Hepatocyte (in vitro differentiated cells): ENCODE measurements around the gene PHF19. TPM values are rescaled to one million over a fixed set of nuclear protein-coding genes. Genes with fewer than 3 reads are reported as not detected.

Experiments
- DNase-seq: peaks from one replicate; pipeline ENCODE4 v3.0.0-alpha.2; 2016; ENCODE audit warnings: low spot score
- H2AFZ ChIP-seq: fragments of 200-600 bp; sonication (generic); 2 replicates; pipeline ENCODE4 v1.6.0; 2016; ENCODE audit warnings: antibody characterized with exemption, mild to moderate bottlenecking
- H3K27ac ChIP-seq: fragments of 200-600 bp; sonication (generic); 2 replicates; pipeline ENCODE4 v1.5.1; 2016; ENCODE audit warnings: mild to moderate bottlenecking
- H3K27me3 ChIP-seq: fragments of 200-600 bp; sonication (generic); 2 replicates; pipeline ENCODE4 v1.6.1; 2016
- H3K36me3 ChIP-seq: fragments of 200-600 bp; sonication (generic); replicated peaks from 2 replicates; pipeline ENCODE4 v1.5.1; 2016; ENCODE audit warnings: low read depth; ENCODE audit not compliant: insufficient read depth
- H3K4me1 ChIP-seq: fragments of 200-600 bp; sonication (generic); 2 replicates; pipeline ENCODE4 v1.5.1; 2016; ENCODE audit warnings: mild to moderate bottlenecking, moderate library complexity; ENCODE audit not compliant: insufficient read depth
- H3K4me2 ChIP-seq: fragments of 200-600 bp; sonication (generic); 2 replicates; pipeline ENCODE4 v1.6.0; 2016
- H3K4me3 ChIP-seq: fragments of 200-600 bp; sonication (generic); 2 replicates; pipeline ENCODE4 v1.5.1; 2016; ENCODE audit warnings: mild to moderate bottlenecking
- H3K79me2 ChIP-seq: fragments of 200-600 bp; sonication (generic); 2 replicates; pipeline ENCODE4 v1.6.0; 2017; ENCODE audit warnings: mild to moderate bottlenecking
- H3K9me2 ChIP-seq: fragments of 200-600 bp; sonication (generic); replicated peaks from 2 replicates; pipeline ENCODE4 v1.6.0; 2017; ENCODE audit warnings: mild to moderate bottlenecking; ENCODE audit not compliant: insufficient read depth
- H3K9me3 ChIP-seq: fragments of 200-600 bp; sonication (generic); 2 replicates; pipeline ENCODE4 v1.5.1; 2016; ENCODE audit warnings: low read depth, mild to moderate bottlenecking
- H4K20me1 ChIP-seq: fragments of 200-600 bp; sonication (generic); 2 replicates; pipeline ENCODE4 v1.6.0; 2016; ENCODE audit warnings: mild to moderate bottlenecking; ENCODE audit not compliant: insufficient read depth, poor library complexity, severe bottlenecking
- CTCF ChIP-seq: fragments of 200-600 bp; sonication (generic); IDR thresholded peaks from 2 replicates; pipeline ENCODE4 v1.5.1; 2016; ENCODE audit warnings: antibody characterized with exemption, mild to moderate bottlenecking; ENCODE audit not compliant: poor library complexity
- EZH2 ChIP-seq: fragments of 200-600 bp; sonication (generic); IDR thresholded peaks from 2 replicates; pipeline ENCODE4 v1.6.1; 2016; ENCODE audit warnings: antibody characterized with exemption, mild to moderate bottlenecking, borderline replicate concordance
- EZH2phosphoT487 ChIP-seq: fragments of 200-600 bp; sonication (generic); IDR thresholded peaks from one replicate; pipeline ENCODE4 v1.6.1; 2018; ENCODE audit warnings: antibody characterized with exemption, mild to moderate bottlenecking, low read depth, moderate library complexity; ENCODE audit not compliant: unreplicated experiment, severe bottlenecking
- WGBS: methylation state at CpG from one replicate; pipeline ENCODE4 v1.1.6; 2016; ENCODE audit warnings: low lambda C conversion rate; ENCODE audit errors: missing lambda C conversion rate; 5-methylcytosine and 5-hydroxymethylcytosine counted together
- polyA plus RNA-seq: library from polyadenylated mRNA; unstranded; fragments of >200 nt; fragmentation: Nextera tagmentation; extraction: Ambion mirVana; gene quantifications from 2 replicates; pipeline ENCODE4 v1.2.1, GENCODE V29; 2016
- total RNA-seq: library from RNA; depleted of rRNA; stranded (reverse); fragments of >200 nt; gene quantifications from 2 replicates; pipeline ENCODE4 v1.2.3, GENCODE V29; 2014

Gene PHF19
- total and polyA plus RNA-seq, 2 experiments from 2014 or later, result 30.9 to 34.8 TPM

GRCh38 chr9:120924698-120925534, 47.9 kb upstream of the PHF19 start:
- H3K79me2 ChIP-seq, result no peaks in the 10 kb centered on the region
- no peaks in the 10 kb centered on the region for H3K9me2 ChIP-seq
- no peak overlapping the region for H2AFZ ChIP-seq
- no peaks in the 10 kb centered on the region for H3K9me3 ChIP-seq
- H3K4me2 ChIP-seq, result no peak overlapping the region
- no peak for DNase-seq
- H3K4me3 ChIP-seq, result no peak overlapping the region
- no peaks in the 10 kb centered on the region for H3K27me3 ChIP-seq
- peak overlapping the region; percentile 17 for H3K27ac ChIP-seq
- no peak for TF ChIP-seq EZH2
- no peak for TF ChIP-seq CTCF
- TF ChIP-seq EZH2phosphoT487, result no peak
- peaks cover 41% of the 10 kb centered on the region for H3K4me1 ChIP-seq
- H4K20me1 ChIP-seq, result no peaks in the 10 kb centered on the region
- WGBS, result 83% methylated on average over 11 of the region's 11 CpGs
- H3K36me3 ChIP-seq, result no peaks in the 10 kb centered on the region

- 94% methylated on average over 11 of the region's 11 CpGs for WGBS
- H3K9me2 ChIP-seq, result no peaks in the 10 kb centered on the region
- H3K36me3 ChIP-seq, result no peaks in the 10 kb centered on the region
- no peak overlapping the region for H3K27ac ChIP-seq
- no peaks in the 10 kb centered on the region for H4K20me1 ChIP-seq
- H3K9me3 ChIP-seq, result no peaks in the 10 kb centered on the region
- H3K4me3 ChIP-seq, result no peak overlapping the region
- H2AFZ ChIP-seq, result no peak overlapping the region
- no peaks in the 10 kb centered on the region for H3K27me3 ChIP-seq
- H3K79me2 ChIP-seq, result no peaks in the 10 kb centered on the region
- H3K4me1 ChIP-seq, result peaks cover 48% of the 10 kb centered on the region
- DNase-seq, result no peak
- TF ChIP-seq CTCF (no peak), EZH2phosphoT487 (no peak), EZH2 (no peak)
- H3K4me2 ChIP-seq, result no peak overlapping the region
These were observed 46.8 kb upstream of the PHF19 start for GRCh38 chr9:120923620-120924328.

GRCh38 chr9:120922404-120923195, 45.6 kb upstream of the PHF19 start:
- H3K4me3 ChIP-seq, result no peak overlapping the region
- H4K20me1 ChIP-seq, result no peaks in the 10 kb centered on the region
- H3K79me2 ChIP-seq, result no peaks in the 10 kb centered on the region
- no peak overlapping the region for H2AFZ ChIP-seq
- no peaks in the 10 kb centered on the region for H3K9me3 ChIP-seq
- H3K27ac ChIP-seq, result peak overlapping the region; percentile 70
- no peaks in the 10 kb centered on the region for H3K27me3 ChIP-seq
- H3K4me2 ChIP-seq, result peak overlapping the region; percentile 36
- TF ChIP-seq EZH2, result no peak
- no peak for TF ChIP-seq CTCF
- TF ChIP-seq EZH2phosphoT487, result no peak
- no peaks in the 10 kb centered on the region for H3K9me2 ChIP-seq
- WGBS, result 73% methylated on average over 7 of the region's 7 CpGs
- DNase-seq, result no peak
- H3K4me1 ChIP-seq, result peaks cover 47% of the 10 kb centered on the region
- no peaks in the 10 kb centered on the region for H3K36me3 ChIP-seq
